GM12878 (cell line): Measurements from ENCODE around the gene CDC20B. TPM values are rescaled to one million over a fixed set of nuclear protein-coding genes. Genes with fewer than 3 reads are reported as not detected.

Experiments
- ATAC-seq: fragments of 200-7000 bp; cut with Tn5 transposase; 3 replicates; pipeline ENCODE4 v1.9.1; 2020; ENCODE audit warnings: mild to moderate bottlenecking, moderate library complexity
- BruUV-seq: library from RNA; stranded (reverse); fragments of 400-500 nt; replicated peaks from 2 replicates; lab custom pipeline; 2021; lab: Mats Ljungman, UMichigan
- CTCF ChIA-PET: fragments of 300-600 bp; sonication (Branson Sonifier 250); formaldehyde crosslinking; extraction: SDS; loops from one replicate; lab custom pipeline; 2021; ENCODE audit warnings: inconsistent platforms; lab: Yijun Ruan, JAX
- POLR2A ChIA-PET: fragments of 350-600 bp; formaldehyde crosslinking; extraction: SDS; loops from one replicate; lab custom pipeline; 2021; ENCODE audit warnings: inconsistent platforms; lab: Charles Lee
- RAD21 ChIA-PET: fragments of 300-600 bp; sonication (Branson Sonifier 250); formaldehyde crosslinking; loops from one replicate; lab custom pipeline; 2023; ENCODE audit warnings: antibody characterized with exemption; ENCODE audit not compliant: unreplicated experiment; lab: Charles Lee
- SMC1A ChIA-PET: fragments of 300-600 bp; sonication (Branson Sonifier 250); formaldehyde crosslinking; loops from one replicate; lab custom pipeline; 2023; ENCODE audit not compliant: unreplicated experiment, uncharacterized antibody; lab: Charles Lee
- DNase-seq: peaks from one replicate; pipeline ENCODE4 v3.0.0-alpha.2; 2011; ENCODE audit warnings: low read depth, low spot score
- FAIRE-seq: peaks from 3 replicates; lab custom pipeline; 2011; peaks lifted over from hg19 to GRCh38; lab: Jason Lieb, UNC
- H2AFZ ChIP-seq: 2 replicates; pipeline ENCODE4 v1.6.0; 2011; ENCODE audit warnings: low read depth, low read length, control low read depth; ENCODE audit not compliant: control insufficient read depth
- H3K27ac ChIP-seq: 2 replicates; pipeline ENCODE4 v1.5.1; 2011; ENCODE audit warnings: control low read depth; ENCODE audit not compliant: control insufficient read depth, insufficient read depth
- H3K27me3 ChIP-seq, 2 experiments: replicated peaks in 1 of 2; 2 replicates each; pipeline versions ENCODE4 v1.6.0 to v1.6.1; 2011; ENCODE audit warnings: low read length in 1 of 2; ENCODE audit not compliant: control insufficient read depth in 2 of 2, insufficient read depth in 2 of 2
- H3K36me3 ChIP-seq, 2 experiments: 2 replicates each; pipeline ENCODE4 v1.5.1; 2011; ENCODE audit warnings: low read length in 1 of 2; ENCODE audit not compliant: control insufficient read depth in 2 of 2, insufficient read depth in 2 of 2
- H3K4me1 ChIP-seq: 2 replicates; pipeline ENCODE4 v1.6.1; 2011; ENCODE audit warnings: mild to moderate bottlenecking, low read length, moderate library complexity, mixed read lengths; ENCODE audit not compliant: control insufficient read depth, insufficient read depth
- H3K4me2 ChIP-seq: 2 replicates; pipeline ENCODE4 v1.6.0; 2011; ENCODE audit warnings: control low read depth; ENCODE audit not compliant: control insufficient read depth, insufficient read depth
- H3K4me3 ChIP-seq: fragments of 200-600 bp; sonication (generic); 2 replicates; pipeline ENCODE4 v1.5.1; 2016
- H3K79me2 ChIP-seq: 2 replicates; pipeline ENCODE4 v1.6.0; 2011; ENCODE audit warnings: low read length; ENCODE audit not compliant: control insufficient read depth, insufficient read depth
- H3K9ac ChIP-seq: 2 replicates; pipeline ENCODE4 v1.8.0; 2011; ENCODE audit warnings: low read length, control low read depth, mixed read lengths; ENCODE audit not compliant: control insufficient read depth, insufficient read depth
- H3K9me3 ChIP-seq: replicated peaks from 3 replicates; pipeline ENCODE4 v1.5.1; 2011; ENCODE audit warnings: mild to moderate bottlenecking, low read length; ENCODE audit not compliant: control insufficient read depth, insufficient read depth
- H4K20me1 ChIP-seq: 2 replicates; pipeline ENCODE4 v1.6.0; 2011; ENCODE audit not compliant: control insufficient read depth, insufficient read depth
- MTA3 ChIP-seq: IDR thresholded peaks from 2 replicates; pipeline ENCODE4 v1.6.1; 2012; ENCODE audit warnings: low read length, inconsistent platforms, borderline replicate concordance
- NFIC ChIP-seq: IDR thresholded peaks from 2 replicates; pipeline ENCODE4 v1.6.1; 2012; ENCODE audit warnings: low read depth, mild to moderate bottlenecking, inconsistent platforms, low read length, moderate library complexity
- PML ChIP-seq: IDR thresholded peaks from 2 replicates; pipeline ENCODE4 v1.6.1; 2012; ENCODE audit warnings: low read length, inconsistent platforms
- RAD21 ChIP-seq: IDR thresholded peaks from 2 replicates; pipeline ENCODE4 v1.6.1; 2011; ENCODE audit warnings: mild to moderate bottlenecking, low read depth, low read length, moderate library complexity; ENCODE audit not compliant: insufficient read depth
- SMAD5 ChIP-seq: IDR thresholded peaks from 2 replicates; pipeline ENCODE4 v1.6.1; 2016; ENCODE audit warnings: antibody characterized with exemption, low read depth
- SP1 ChIP-seq: IDR thresholded peaks from one replicate; pipeline ENCODE4 v1.6.1; 2011; ENCODE audit warnings: low read depth, low read length
- ZNF217 ChIP-seq: fragments of 450-650 bp; IDR thresholded peaks from 2 replicates; pipeline ENCODE4 v1.6.1; 2017; ENCODE audit warnings: antibody characterized with exemption, mild to moderate bottlenecking
- ZNF274 ChIP-seq: IDR thresholded peaks from one replicate; pipeline ENCODE4 v1.8.0; 2011; ENCODE audit not compliant: insufficient read length, insufficient read depth
- ZNF384 ChIP-seq: IDR thresholded peaks from 2 replicates; pipeline ENCODE4 v1.6.1; 2012; ENCODE audit warnings: low read depth, mild to moderate bottlenecking, low read length, improper control_type of control experiment, borderline replicate concordance
- WGBS: methylation state at CpG from one replicate; pipeline ENCODE4 v1.1.6; 2016; ENCODE audit warnings: low lambda C conversion rate; ENCODE audit not compliant: insufficient replicate concordance, insufficient coverage; ENCODE audit errors: missing lambda C conversion rate; 5-methylcytosine and 5-hydroxymethylcytosine counted together
- in situ Hi-C: fragments of 300-500 bp; cut with MboI; formaldehyde crosslinking; loops from 9 replicates; pipeline ENCODE4 v1.14.3; 2018; ENCODE audit warnings: mixed read lengths
- intact Hi-C: fragments of 100-400 bp; cut with micrococcal nuclease; formaldehyde crosslinking; loops from one replicate; pipeline ENCODE4 v1.14.2; 2022; ENCODE audit not compliant: unreplicated experiment
- polyA plus RNA-seq, 11 experiments: library from polyadenylated mRNA; depleted of rRNA in 4 of 11; unstranded in 6 of 11; stranded (reverse) in 5 of 11; fragments of >200 nt; fragmentation: Nextera tagmentation in 4 of 11; fragmentation: Illumina TruSeq in 1 of 11; extraction: Ambion mirVana in 4 of 11; extraction: Trizol in 1 of 11; gene quantifications; 1 replicate in 1 of 11; 2 replicates in 10 of 11; pipeline versions ENCODE4 v1.2.1 to v1.2.3, GENCODE V29; 2011 to 2016; ENCODE audit warnings: inconsistent platforms in 2 of 11, missing spikeins in 2 of 11, low read depth in 1 of 11
- total RNA-seq, 4 experiments: library from RNA; depleted of rRNA in 3 of 4; stranded (reverse); fragments of >200 nt in 3 of 4; fragmentation: Illumina TruSeq in 1 of 4; extraction: Trizol in 1 of 4; gene quantifications; 2 replicates each; pipeline versions ENCODE4 v1.2.1 to v1.2.3, GENCODE V29; 2013 to 2021
- TF ChIP-seq, protein P1 (sequence below): fragments of 450-650 bp; IDR thresholded peaks from 2 replicates; pipeline ENCODE4 v1.6.1; 2017; ENCODE audit warnings: antibody characterized with exemption, mild to moderate bottlenecking, moderate library complexity
- TF ChIP-seq, protein P2 (sequence below), 3 experiments: IDR thresholded peaks in 2 of 3; conservative IDR thresholded peaks in 1 of 3; 2 replicates each; pipeline ENCODE4 v1.5.1; 2011; ENCODE audit warnings: low read depth in 3 of 3, low read length in 3 of 3, mild to moderate bottlenecking in 3 of 3, control low read depth in 2 of 3, moderate library complexity in 2 of 3, inconsistent platforms in 1 of 3, mixed read lengths in 1 of 3; ENCODE audit not compliant: control insufficient read depth in 2 of 3, insufficient read depth in 1 of 3; ENCODE audit errors: extremely low read depth in 1 of 3
- TF ChIP-seq, protein P3 (sequence below): IDR thresholded peaks from 2 replicates; pipeline ENCODE4 v1.6.1; 2011; ENCODE audit warnings: low read depth, mild to moderate bottlenecking, low read length, moderate library complexity, borderline replicate concordance; ENCODE audit errors: extremely low read depth

Gene CDC20B
- total and polyA plus RNA-seq, 10 of the 15 experiments (the other 5 are each of a cell fraction or from before 2014, with no cell fraction given), result 0.05 to 0.11 TPM; not detected in 8

DNA sequence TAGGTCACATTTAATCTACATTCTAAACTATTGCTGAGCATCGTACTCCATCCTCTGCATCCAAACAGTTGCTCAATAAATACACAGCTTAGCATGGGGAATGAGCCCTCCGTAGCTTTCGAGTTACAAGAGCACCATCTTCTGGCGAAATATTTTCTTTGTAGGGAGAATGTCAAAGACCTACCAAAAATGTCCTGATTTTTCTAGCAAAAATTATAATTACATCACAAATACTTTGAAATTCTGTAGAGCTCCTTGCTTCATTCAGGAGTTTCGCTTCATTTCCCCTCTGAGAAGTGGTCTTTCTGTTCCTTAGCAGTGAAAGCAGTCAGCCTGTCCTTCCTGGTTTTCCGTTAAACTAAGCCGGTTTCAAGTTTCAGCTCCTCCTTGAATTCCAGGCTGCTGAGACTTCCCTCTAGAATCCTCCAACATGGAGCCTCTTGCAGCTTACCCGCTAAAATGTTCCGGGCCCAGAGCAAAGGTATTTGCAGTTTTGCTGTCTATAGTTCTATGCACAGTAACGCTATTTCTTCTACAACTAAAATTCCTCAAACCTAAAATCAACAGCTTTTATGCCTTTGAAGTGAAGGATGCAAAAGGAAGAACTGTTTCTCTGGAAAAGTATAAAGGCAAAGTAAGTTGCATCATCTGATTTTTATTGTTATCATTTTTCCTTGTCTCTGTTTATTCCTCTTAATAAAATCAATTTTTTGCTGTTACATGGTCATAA is 13.0 kb downstream of the CDC20B start, which contains the start of gene GPX8:
Gene GPX8 (plus strand): TSS at position 409 of the 730 bp plus-strand sequence. CDS start 22 bp downstream, at position 431.
- FAIRE-seq (no peak), DNase-seq (no peak), ATAC-seq (peak; percentile 55; the same call in 2 of the 3 replicates)
- TF ChIP-seq, protein P1, sequence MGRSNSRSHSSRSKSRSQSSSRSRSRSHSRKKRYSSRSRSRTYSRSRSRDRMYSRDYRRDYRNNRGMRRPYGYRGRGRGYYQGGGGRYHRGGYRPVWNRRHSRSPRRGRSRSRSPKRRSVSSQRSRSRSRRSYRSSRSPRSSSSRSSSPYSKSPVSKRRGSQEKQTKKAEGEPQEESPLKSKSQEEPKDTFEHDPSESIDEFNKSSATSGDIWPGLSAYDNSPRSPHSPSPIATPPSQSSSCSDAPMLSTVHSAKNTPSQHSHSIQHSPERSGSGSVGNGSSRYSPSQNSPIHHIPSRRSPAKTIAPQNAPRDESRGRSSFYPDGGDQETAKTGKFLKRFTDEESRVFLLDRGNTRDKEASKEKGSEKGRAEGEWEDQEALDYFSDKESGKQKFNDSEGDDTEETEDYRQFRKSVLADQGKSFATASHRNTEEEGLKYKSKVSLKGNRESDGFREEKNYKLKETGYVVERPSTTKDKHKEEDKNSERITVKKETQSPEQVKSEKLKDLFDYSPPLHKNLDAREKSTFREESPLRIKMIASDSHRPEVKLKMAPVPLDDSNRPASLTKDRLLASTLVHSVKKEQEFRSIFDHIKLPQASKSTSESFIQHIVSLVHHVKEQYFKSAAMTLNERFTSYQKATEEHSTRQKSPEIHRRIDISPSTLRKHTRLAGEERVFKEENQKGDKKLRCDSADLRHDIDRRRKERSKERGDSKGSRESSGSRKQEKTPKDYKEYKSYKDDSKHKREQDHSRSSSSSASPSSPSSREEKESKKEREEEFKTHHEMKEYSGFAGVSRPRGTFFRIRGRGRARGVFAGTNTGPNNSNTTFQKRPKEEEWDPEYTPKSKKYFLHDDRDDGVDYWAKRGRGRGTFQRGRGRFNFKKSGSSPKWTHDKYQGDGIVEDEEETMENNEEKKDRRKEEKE, result no peak
- TF ChIP-seq NFIC, result no peak
- no peak for TF ChIP-seq ZNF217
- TF ChIP-seq ZNF274, result no peak
- TF ChIP-seq PML, result no peak
- TF ChIP-seq, protein P2, sequence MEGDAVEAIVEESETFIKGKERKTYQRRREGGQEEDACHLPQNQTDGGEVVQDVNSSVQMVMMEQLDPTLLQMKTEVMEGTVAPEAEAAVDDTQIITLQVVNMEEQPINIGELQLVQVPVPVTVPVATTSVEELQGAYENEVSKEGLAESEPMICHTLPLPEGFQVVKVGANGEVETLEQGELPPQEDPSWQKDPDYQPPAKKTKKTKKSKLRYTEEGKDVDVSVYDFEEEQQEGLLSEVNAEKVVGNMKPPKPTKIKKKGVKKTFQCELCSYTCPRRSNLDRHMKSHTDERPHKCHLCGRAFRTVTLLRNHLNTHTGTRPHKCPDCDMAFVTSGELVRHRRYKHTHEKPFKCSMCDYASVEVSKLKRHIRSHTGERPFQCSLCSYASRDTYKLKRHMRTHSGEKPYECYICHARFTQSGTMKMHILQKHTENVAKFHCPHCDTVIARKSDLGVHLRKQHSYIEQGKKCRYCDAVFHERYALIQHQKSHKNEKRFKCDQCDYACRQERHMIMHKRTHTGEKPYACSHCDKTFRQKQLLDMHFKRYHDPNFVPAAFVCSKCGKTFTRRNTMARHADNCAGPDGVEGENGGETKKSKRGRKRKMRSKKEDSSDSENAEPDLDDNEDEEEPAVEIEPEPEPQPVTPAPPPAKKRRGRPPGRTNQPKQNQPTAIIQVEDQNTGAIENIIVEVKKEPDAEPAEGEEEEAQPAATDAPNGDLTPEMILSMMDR (IDR thresholded peaks at IDR 0.05 in 2 of 3, conservative IDR thresholded peaks at IDR 0.05 in 1 of 3; ENCODE audit: control insufficient read depth in 2 of 3, extremely low read depth in 1 of 3, insufficient read depth in 1 of 3, low read depth in 3 of 3, low read length in 3 of 3), result peak; percentile 6 to 42 (median 18); a peak in 2 of 6 replicates
- no peak for TF ChIP-seq SMAD5
- TF ChIP-seq RAD21, result peak; percentile 40
- TF ChIP-seq ZNF384, result no peak
- no peak for TF ChIP-seq SP1
- TF ChIP-seq, protein P3, sequence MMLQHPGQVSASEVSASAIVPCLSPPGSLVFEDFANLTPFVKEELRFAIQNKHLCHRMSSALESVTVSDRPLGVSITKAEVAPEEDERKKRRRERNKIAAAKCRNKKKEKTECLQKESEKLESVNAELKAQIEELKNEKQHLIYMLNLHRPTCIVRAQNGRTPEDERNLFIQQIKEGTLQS, result no peak
- TF ChIP-seq MTA3, result no peak
- Histone ChIP-seq H3K79me2 (no peaks in the 10 kb centered on the region), H3K36me3 (no peaks in the 10 kb centered on the region), H3K9ac (no peak within 1 kb of the TSS), H2AFZ (no peak within 1 kb of the TSS), H3K4me3 (no peak within 1 kb of the TSS), H3K27ac (no peak within 1 kb of the TSS), H3K4me1 (no peaks in the 10 kb centered on the region), H3K4me2 (no peak within 1 kb of the TSS), H3K27me3 (peaks cover 0 to 3% of the 10 kb centered on the region in 2 experiments; a peak in 1 of 4 replicates), H4K20me1 (no peaks in the 10 kb centered on the region), H3K9me3 (no peaks in the 10 kb centered on the region)
- WGBS, result 17% methylated on average over 10 of the region's 10 CpGs
- ChIA-PET CTCF (interaction anchor here (0.6 to 2.7 kb wide), 7 partner anchors 8 to 1649 kb away, joined by 3 to 18 read pairs (median 4); partner anchors contain the start of gene CDC20B), SMC1A (interaction anchor here (1.1 to 1.7 kb wide), 3 partner anchors 8 to 216 kb away, joined by 4 to 7 read pairs (median 5); no protein-coding TSS in a partner anchor), RAD21 (interaction anchor here (0.9 to 1.5 kb wide), 2 partner anchors 252 to 253 kb away, joined by 3 to 9 read pairs; no protein-coding TSS in a partner anchor), POLR2A (no interaction called here)
- intact Hi-C loops, result no loop called here
- in situ Hi-C loops, result no loop called here
- BruUV-seq, result no TSS peak
